DND-41 (cell line): Measurements from ENCODE around the gene RNF113A.
A peak's percentile ranks its signal among the peaks of the same experiment; 100 is the strongest.

Experiments used
- ATAC-seq: fragments of 200-7000 bp; cut with Tn5 transposase; 3 replicates; pipeline ENCODE4 v1.9.1; 2021; ENCODE audit warnings: low read depth; ENCODE audit not compliant: insufficient read depth
- DNase-seq: peaks from one replicate; pipeline ENCODE4 v3.0.0-alpha.2; 2020
- H2AFZ ChIP-seq: 2 replicates; pipeline ENCODE4 v1.6.0; 2012; ENCODE audit warnings: low read depth, low read length
- H3K27ac ChIP-seq: 2 replicates; pipeline ENCODE4 v1.5.1; 2012; ENCODE audit warnings: low read length, inconsistent platforms
- H3K27me3 ChIP-seq: fragments of 200-600 bp; sonication (generic); 2 replicates; pipeline ENCODE4 v1.6.0; 2012; ENCODE audit warnings: low read length, mild to moderate bottlenecking, inconsistent platforms; ENCODE audit not compliant: insufficient read depth, poor library complexity
- H3K36me3 ChIP-seq: 2 replicates; pipeline ENCODE4 v1.5.1; 2012; ENCODE audit warnings: low read length, inconsistent platforms; ENCODE audit not compliant: insufficient read depth
- H3K4me1 ChIP-seq: 2 replicates; pipeline ENCODE4 v1.5.1; 2012; ENCODE audit warnings: mild to moderate bottlenecking, low read length; ENCODE audit not compliant: insufficient read depth
- H3K4me2 ChIP-seq: 2 replicates; pipeline ENCODE4 v1.6.0; 2012; ENCODE audit warnings: mild to moderate bottlenecking, moderate library complexity, low read length, inconsistent platforms; ENCODE audit not compliant: insufficient read depth
- H3K4me3 ChIP-seq, 2 experiments: fragments of 200-600 bp in 1 of 2; shearing (Covaris generic) in 1 of 2; 2 replicates each; pipeline ENCODE4 v1.5.1; 2012 to 2016; ENCODE audit warnings: inconsistent platforms in 2 of 2, low read length in 2 of 2, mild to moderate bottlenecking in 2 of 2, low read depth in 1 of 2, moderate library complexity in 1 of 2
- H3K79me2 ChIP-seq: 2 replicates; pipeline ENCODE4 v1.6.0; 2012; ENCODE audit warnings: low read length, inconsistent platforms; ENCODE audit not compliant: insufficient read depth
- H3K9ac ChIP-seq: 2 replicates; pipeline ENCODE4 v1.6.0; 2012; ENCODE audit warnings: low read depth, mild to moderate bottlenecking, inconsistent platforms, low read length, moderate library complexity
- H3K9me3 ChIP-seq: 2 replicates; pipeline ENCODE4 v1.5.1; 2012; ENCODE audit warnings: low read length, moderate library complexity, mild to moderate bottlenecking, inconsistent platforms; ENCODE audit not compliant: insufficient read depth, severe bottlenecking
- H4K20me1 ChIP-seq: 2 replicates; pipeline ENCODE4 v1.6.0; 2012; ENCODE audit warnings: low read length; ENCODE audit not compliant: insufficient read depth
- EZH2 ChIP-seq: IDR thresholded peaks from 3 replicates; pipeline ENCODE4 v1.6.1; 2012; ENCODE audit warnings: borderline replicate concordance, low read depth, mild to moderate bottlenecking, moderate library complexity, low read length, inconsistent platforms; ENCODE audit not compliant: severe bottlenecking
- TF ChIP-seq, protein P1 (sequence below): IDR thresholded peaks from 2 replicates; pipeline ENCODE4 v1.5.1; 2012; ENCODE audit warnings: borderline replicate concordance, low read length, moderate library complexity, mild to moderate bottlenecking; ENCODE audit not compliant: poor library complexity, severe bottlenecking; ENCODE audit errors: extremely low read depth

The RNF113A gene

DNA sequence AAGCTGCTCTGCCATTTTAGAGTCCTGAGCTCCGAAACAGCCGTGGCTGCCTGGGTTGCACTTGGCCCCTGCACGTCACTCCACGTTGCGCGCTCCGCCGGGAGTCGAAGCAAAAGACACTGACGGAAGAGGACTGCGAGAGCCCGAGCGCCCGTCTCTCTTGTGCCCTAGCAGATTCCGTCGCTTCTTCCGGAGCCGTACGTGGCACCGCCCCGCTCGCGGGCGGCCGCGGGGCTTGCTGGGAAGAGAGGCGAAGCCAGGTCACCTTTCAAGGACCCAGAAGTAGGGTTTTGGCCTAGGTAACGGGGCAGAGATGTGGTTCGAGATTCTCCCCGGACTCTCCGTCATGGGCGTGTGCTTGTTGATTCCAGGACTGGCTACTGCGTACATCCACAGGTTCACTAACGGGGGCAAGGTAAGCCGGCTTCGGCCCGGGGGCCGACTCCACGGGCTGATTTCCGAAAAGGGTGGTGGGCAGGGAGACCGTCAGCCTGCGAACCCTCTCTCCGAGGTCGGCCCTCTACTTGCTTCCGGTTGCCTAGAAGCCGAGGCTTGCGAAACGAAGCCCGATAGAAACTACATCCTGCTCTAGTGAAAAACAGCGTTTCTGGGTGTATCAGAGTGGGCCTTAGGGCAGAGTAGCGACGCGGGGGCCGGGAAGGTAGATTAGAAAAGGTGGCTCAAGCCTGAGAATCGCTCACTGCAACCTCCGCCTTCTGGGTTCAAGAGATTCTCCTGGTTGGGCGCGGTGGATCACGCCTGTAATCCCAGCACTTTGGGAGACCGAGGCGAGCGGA, at the start of gene RNF113A, which contains the start of gene NDUFA1:
TSS of gene RNF113A (minus strand) at position 135 of the 797 bp plus-strand sequence. CDS start at position 15, 120 bp downstream.
TSS of gene NDUFA1 (plus strand) at position 234 of the 797 bp plus-strand sequence. CDS start at position 314, 80 bp downstream.
- H2AFZ ChIP-seq, result peak within 1 kb of the TSS; percentile 87
- ATAC-seq (peak; percentile 93), DNase-seq (peak; percentile 86)
- H3K27me3 ChIP-seq, result no peaks in the 10 kb centered on the region
- peak within 1 kb of the TSS; percentile 72 for H3K4me2 ChIP-seq
- peak within 1 kb of the TSS; percentile 61 to 77 for H3K4me3 ChIP-seq
- H3K36me3 ChIP-seq, result peaks cover 19% of the 10 kb centered on the region
- no peaks in the 10 kb centered on the region for H3K9me3 ChIP-seq
- peaks cover 61% of the 10 kb centered on the region for H3K79me2 ChIP-seq
- H4K20me1 ChIP-seq, result peaks cover 7% of the 10 kb centered on the region; the same call in 1 of the 2 replicates
- peak within 1 kb of the TSS; percentile 94 for H3K9ac ChIP-seq
- peak within 1 kb of the TSS; percentile 98 for H3K27ac ChIP-seq
- TF ChIP-seq EZH2, result no peak
- TF ChIP-seq, protein P1, sequence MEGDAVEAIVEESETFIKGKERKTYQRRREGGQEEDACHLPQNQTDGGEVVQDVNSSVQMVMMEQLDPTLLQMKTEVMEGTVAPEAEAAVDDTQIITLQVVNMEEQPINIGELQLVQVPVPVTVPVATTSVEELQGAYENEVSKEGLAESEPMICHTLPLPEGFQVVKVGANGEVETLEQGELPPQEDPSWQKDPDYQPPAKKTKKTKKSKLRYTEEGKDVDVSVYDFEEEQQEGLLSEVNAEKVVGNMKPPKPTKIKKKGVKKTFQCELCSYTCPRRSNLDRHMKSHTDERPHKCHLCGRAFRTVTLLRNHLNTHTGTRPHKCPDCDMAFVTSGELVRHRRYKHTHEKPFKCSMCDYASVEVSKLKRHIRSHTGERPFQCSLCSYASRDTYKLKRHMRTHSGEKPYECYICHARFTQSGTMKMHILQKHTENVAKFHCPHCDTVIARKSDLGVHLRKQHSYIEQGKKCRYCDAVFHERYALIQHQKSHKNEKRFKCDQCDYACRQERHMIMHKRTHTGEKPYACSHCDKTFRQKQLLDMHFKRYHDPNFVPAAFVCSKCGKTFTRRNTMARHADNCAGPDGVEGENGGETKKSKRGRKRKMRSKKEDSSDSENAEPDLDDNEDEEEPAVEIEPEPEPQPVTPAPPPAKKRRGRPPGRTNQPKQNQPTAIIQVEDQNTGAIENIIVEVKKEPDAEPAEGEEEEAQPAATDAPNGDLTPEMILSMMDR, result no peak
- peaks cover 29% of the 10 kb centered on the region for H3K4me1 ChIP-seq

DNA sequence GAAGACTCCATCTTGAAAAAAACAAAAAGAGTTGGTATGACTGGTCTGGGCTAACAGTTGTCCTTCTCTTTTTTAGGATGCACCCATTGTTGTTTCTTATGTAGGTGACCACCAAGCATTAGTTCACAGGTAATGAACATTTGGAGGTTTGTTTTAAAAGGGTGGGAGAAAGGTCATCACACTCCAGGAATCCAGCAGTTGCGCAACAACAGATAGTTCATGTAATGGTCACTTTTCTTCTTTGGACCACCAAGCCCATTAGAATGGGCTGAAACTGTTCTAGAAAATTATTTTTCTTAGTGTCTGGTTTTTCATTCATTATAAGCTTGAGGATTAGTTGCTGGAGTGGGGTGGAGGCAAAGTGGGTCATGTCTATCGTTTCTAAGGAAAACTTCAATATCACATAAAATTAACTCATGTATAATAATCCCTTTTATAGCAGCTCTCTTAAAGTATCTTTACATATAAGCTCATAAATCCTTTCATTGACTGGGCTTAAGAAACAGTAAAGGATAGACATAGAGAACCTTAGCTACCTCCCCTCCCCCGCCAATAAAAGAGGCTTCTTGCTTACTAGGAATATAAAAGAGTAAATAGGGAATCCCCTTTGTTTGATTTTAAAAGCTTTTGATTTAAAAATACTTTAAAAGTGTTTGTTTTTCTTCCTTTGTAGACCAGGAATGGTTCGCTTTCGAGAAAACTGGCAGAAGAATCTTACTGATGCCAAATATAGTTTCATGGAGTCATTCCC, 48.5 kb upstream of the RNF113A start:
- no peak overlapping the region for H3K9ac ChIP-seq
- no peak for DNase-seq

DNA sequence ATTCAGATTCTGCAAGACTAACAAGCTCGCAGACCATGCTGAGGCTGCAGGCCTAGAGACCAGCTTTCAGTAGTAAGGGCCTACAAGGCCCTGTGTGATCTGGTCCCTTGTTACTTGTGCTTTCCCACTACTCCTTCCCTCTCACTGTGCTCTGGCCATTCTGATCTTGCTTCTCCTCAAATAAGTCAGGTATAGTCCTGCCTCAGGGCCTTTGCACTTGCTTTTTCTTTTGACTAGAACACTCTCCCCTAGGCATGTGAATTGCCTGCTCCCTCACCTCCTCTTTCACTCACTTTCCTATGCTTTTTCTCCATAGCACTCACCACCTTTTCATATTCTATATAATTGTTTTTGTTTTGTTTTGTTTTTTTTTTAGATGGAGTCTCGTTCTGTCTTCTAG, 46.3 kb upstream of the RNF113A start:
- Histone ChIP-seq H3K4me1 (no peaks in the 10 kb centered on the region), H3K4me2 (no peak overlapping the region), H4K20me1 (no peaks in the 10 kb centered on the region), H3K4me3 (no peak overlapping the region), H3K79me2 (no peaks in the 10 kb centered on the region), H3K36me3 (no peaks in the 10 kb centered on the region), H3K9ac (no peak overlapping the region), H3K9me3 (no peaks in the 10 kb centered on the region), H3K27me3 (no peaks in the 10 kb centered on the region), H3K27ac (no peak overlapping the region), H2AFZ (no peak overlapping the region)
- no peak for TF ChIP-seq EZH2
- TF ChIP-seq, protein P1, result no peak
- ATAC-seq, result no peak
- no peak for DNase-seq

More for the DNA sequence above, 48.5 kb upstream of the RNF113A start:
- H3K27me3 ChIP-seq, result no peaks in the 10 kb centered on the region
- H3K4me1 ChIP-seq, result no peaks in the 10 kb centered on the region
- H3K4me3 ChIP-seq, result no peak overlapping the region
- H3K36me3 ChIP-seq, result no peaks in the 10 kb centered on the region; the same call in 1 of the 2 replicates
- no peaks in the 10 kb centered on the region for H3K79me2 ChIP-seq
- H3K9me3 ChIP-seq, result no peaks in the 10 kb centered on the region
- no peak overlapping the region for H3K27ac ChIP-seq
- no peaks in the 10 kb centered on the region for H4K20me1 ChIP-seq
- TF ChIP-seq, protein P1, result no peak
- no peak for TF ChIP-seq EZH2
- no peak overlapping the region for H3K4me2 ChIP-seq
- no peak overlapping the region for H2AFZ ChIP-seq
- no peak for ATAC-seq
